GM12873 (cell line): ENCODE measurements around the gene IL4R.

Source experiments
- TF ChIP-seq, protein P1 (sequence below): IDR thresholded peaks from 2 replicates; pipeline ENCODE4 v1.5.1; 2012; ENCODE audit warnings: low read depth, mild to moderate bottlenecking, moderate library complexity, low read length, control low read depth; ENCODE audit not compliant: insufficient read depth; ENCODE audit errors: missing control alignments

Gene IL4R

DNA sequence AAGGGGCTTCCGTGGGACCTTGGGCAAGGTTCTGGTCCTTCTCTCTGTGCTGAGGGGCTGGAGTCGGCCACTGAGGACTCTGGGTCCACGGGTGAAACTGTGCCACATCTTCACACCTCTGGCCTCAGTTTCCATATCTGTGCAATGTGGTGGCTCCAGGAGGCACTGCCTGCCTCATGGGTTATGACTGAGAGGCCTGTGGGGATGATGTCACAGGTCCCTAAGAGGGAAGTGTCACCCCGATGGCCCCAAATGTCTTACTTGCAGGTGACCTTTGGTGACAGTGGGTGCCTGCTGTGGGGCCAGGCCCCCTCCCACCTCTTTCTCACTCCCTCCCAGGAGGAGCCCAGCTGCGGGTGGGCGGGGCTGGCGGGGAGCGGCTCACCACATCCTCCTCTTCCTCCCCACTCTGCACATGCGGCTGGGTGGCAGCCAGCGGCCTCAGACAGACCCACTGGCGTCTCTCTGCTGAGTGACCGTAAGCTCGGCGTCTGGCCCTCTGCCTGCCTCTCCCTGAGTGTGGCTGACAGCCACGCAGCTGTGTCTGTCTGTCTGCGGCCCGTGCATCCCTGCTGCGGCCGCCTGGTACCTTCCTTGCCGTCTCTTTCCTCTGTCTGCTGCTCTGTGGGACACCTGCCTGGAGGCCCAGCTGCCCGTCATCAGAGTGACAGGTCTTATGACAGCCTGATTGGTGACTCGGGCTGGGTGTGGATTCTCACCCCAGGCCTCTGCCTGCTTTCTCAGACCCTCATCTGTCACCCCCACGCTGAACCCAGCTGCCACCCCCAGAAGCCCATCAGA is 88.2 kb downstream of the IL4R start, which contains the start of gene IL21R:
IL21R (plus strand) TSS at position 407 of the 801 bp plus-strand sequence. CDS start 27,898 bp downstream, outside the sequence.
- TF ChIP-seq, protein P1, sequence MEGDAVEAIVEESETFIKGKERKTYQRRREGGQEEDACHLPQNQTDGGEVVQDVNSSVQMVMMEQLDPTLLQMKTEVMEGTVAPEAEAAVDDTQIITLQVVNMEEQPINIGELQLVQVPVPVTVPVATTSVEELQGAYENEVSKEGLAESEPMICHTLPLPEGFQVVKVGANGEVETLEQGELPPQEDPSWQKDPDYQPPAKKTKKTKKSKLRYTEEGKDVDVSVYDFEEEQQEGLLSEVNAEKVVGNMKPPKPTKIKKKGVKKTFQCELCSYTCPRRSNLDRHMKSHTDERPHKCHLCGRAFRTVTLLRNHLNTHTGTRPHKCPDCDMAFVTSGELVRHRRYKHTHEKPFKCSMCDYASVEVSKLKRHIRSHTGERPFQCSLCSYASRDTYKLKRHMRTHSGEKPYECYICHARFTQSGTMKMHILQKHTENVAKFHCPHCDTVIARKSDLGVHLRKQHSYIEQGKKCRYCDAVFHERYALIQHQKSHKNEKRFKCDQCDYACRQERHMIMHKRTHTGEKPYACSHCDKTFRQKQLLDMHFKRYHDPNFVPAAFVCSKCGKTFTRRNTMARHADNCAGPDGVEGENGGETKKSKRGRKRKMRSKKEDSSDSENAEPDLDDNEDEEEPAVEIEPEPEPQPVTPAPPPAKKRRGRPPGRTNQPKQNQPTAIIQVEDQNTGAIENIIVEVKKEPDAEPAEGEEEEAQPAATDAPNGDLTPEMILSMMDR = no peak

DNA sequence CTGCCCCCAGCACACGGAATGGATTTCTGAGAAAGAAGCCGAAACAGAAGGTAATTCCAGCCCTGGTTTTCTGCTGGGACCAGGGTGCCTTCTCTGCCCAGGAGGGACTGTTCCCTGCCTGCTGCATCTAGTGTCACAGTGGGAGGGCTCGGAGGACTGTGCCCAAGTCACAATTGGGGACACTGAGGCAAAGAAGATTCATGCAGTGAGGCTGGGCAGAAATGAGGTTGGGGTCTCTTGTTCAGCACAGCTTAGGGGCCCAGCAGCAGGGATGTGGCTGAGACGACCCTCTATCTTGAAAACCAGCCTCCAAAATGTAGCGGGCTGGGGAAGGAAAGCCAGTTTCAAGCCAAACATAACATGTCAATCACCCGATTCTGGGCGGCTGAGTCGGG is 88.8 kb downstream of the IL4R start:
- TF ChIP-seq, protein P1 = no peak

DNA sequence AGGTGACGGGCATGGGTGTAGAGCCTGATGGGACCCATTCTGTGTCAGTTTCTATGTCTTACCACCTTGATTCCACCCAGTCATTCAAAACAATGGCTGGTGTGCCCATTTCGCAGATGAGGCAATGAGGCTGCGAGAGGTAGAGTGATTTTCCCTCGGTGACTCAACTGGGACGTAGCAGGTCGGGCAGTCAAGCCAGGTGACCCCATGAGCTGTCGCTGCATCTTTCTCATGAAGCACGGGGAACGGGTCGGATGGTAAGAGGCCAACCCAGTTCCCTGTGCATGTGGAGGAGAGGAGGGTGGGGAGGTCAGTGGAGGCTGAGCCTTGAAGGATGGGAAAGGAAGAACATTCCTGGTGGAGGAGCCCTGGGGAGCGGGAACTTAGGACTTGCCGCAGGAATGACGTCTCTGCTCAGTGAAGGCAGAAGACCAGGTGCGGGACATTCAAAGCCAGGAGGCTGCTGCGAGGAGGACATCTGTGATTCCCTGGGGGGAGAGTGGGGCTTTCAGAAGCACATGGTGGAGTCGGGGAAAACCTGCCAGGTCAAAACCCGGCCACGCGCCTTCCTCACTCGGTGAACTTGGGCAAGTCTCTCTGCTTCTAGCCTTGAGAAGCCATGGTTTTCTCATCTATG is 89.3 kb downstream of the IL4R start:
- TF ChIP-seq, protein P1 = no peak

DNA sequence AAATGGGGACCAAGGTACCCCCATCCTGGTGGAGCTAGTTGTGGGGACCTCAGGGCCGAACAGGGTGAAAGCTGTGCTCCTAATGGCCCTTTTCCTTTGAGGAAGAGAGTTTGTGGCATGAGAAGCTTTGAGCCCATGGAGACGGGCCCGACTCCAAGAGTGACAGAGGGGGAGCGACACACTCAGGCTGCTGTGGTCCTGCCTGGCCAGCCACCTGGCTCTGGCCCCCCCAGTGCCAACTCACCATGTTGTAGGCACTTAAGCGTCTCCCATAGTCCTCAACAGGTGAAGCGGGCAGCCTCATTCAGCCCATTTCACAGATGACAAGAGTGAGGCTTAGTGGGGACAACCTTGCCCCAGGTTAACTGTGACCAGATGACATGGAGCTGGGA is 89.8 kb downstream of the IL4R start:
- TF ChIP-seq, protein P1 = no peak

DNA sequence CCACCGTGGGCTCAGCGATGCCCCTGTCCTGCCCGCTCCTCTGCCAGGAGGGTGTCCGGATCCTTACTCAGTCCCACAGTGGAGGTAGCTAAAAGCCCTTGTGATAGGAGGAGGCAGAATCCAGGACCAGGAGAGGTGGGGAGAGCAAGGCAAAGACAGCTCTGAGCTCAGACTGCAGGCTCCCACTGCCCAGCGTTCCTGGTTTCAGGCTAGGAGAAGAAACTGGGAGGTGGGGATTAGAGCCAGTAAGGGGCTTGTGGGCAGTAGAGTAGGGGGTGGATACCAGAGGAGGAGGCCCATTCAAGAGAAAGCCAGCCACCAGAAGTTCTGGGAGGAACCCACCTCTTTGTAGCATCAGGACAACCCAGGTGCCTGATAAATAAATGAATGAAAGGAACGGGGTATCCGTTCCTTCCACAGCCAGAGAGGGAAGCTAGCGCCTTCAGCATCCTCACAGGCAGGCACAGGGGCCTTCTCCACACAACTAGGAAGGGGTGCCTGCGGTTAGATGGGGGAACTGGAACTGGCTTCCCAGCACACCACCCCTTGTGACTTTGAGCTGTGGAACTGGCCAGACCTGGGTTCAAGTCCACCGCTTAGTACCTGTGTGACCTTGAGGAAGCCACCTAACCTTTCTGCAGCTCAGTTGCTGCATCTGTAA is 90.5 kb downstream of the IL4R start:
- TF ChIP-seq, protein P1 = no peak

DNA sequence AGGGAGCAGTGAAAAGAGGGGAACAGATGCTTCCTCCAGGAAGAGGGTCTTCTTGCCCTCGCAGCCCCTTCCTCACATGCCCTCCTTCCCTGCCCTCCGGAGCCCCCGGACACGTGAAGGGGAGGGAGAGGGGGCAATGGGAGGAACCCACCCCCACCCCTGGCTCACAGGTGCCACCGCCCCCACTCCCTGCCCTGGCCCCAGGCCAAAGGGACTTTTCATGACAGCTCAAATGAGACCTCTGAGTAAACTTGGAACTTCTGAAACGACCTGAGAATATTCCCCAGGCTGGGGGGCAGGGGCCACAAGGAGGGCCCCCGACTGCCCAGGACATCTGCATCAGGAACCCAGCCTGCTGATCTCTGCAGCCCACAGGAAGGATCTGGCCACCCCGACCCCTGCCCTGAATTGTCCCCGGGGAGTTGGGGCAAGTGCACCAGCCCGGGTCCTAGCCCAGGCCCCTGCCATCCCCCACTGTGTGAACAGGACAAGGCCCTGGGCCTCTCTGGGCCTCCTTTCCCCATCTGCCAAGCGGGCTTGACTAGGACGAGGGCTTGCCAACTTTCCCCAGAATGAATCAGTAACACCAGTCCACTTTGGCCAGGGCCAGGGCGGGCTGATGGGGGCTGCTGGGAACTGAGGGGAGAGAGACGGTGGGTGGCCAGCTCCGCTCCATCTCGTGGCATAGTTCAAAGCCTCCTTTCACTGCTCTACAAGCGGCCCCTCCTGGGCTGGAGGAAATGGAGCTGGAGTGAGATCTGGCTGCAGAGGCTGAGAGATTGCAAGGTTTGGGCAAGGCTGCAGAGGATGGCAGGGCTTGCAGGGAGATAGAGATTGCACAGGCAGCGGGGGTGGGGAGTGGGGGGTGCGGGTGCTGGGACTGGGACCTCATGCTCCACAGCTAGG is 92.0 kb downstream of the IL4R start:
- TF ChIP-seq, protein P1 = no peak
